GM19043 (cell line): ENCODE measurements around the gene OR6K3.
"Not testable (repeated sequence)": the region's sequence is repeated elsewhere in the genome, so short reads cannot be mapped to it uniquely, and the experiment has no call there.

ENCODE experiments used
- ATAC-seq: cut with Tn5 transposase; IDR thresholded peaks from one replicate; pipeline ENCODE4 v1.9.1; 2021; ENCODE audit warnings: low read depth; ENCODE audit not compliant: unreplicated experiment

The OR6K3 gene

GRCh38 chr1:158720620-158721019 is at the start of gene OR6K3:
Gene OR6K3, minus strand, starts transcription at chr1:158720720. Its CDS starts 2,605 bp downstream, at chr1:158718115.
- no peak for ATAC-seq

DNA sequence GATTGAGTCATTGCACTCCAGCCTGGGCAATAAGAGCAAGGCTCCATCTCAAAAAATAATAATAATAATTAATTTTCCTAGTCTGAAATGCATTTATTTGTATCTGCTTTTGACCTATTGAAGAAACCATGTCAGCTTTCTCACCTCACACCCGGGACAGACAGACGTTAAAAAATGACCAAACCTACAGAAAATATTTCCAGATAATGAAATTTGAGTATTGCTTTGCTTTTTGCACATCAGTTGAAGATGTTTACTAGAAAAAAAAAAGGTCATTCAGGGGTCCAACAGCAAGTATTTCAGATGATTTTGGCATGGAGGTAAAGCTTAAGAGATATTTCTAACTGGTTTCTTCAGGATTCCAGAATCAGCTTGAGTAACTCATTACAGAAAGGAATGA is 33.9 kb upstream of the OR6K3 start, which contains the start of gene OR6K6:
Gene OR6K6 (plus strand): TSS at position 301 of the 400 bp plus-strand sequence. CDS start 168 bp downstream, outside the sequence.
- ATAC-seq, result no peak

DNA sequence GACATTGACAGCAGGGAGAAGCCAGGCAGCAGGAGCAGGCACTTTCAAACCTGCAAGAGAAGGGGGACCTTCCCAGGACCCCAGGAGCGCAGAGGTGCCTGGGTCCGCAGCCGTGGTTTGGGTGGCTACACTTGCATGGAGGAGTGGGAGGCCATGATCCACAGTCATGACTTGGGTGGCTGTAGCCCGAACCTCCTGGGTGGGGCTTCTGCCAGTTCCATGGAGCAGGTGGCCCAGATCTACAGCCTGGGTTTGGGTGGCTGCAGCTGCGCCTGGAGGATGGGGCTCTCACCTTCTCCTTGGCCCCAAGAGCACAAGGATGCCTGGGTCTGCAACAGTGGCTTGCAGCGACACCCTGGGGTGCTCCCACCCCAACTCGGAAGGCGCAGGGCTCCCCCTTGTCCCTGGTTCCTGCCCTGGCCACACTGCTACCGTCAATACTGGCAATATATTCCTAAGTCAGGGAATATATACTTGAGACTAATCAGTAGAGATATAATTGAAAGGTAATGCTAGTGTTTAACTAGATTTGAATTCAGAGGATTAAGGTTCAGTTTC is 31.7 kb upstream of the OR6K3 start:
- ATAC-seq, result no peak

DNA sequence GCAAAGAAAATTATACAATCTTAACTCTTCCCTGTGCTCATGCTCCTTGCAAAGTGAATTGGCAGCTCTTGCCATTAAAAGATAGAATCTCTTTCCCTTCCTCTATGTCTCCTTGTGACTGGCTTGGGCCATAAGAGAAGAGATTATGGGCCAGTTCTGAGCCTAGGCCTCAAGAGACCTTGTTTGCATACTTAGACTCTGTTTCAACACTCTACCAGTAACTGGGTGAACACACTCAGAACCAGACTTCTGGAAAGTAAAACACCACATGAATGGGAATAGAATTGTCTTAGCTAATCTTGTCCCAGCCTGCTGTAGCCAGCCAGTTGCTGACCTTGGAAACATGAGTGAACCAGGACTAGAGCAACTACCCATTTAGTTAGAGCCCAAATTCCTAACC is 15.3 kb upstream of the OR6K3 start:
- no peak for ATAC-seq

DNA sequence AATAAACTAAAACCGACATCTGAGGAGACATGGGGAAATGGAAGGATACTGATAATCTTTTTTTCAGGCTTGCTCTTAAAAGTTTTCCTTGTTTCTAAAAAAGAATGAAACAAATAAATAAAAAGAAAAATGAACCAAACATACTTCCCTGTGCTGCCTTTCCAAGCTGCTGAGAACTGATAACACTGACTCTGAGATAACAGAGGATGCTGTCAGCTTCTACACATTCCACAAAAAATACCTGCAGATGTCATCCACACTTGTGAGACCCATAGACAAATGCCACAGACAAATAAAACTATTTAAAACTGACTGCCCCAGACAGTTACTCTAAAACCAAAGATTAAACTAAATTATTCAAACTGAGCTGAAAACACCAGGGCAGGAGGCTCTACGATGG is 12.0 kb upstream of the OR6K3 start:
- no peak for ATAC-seq

- no peak for ATAC-seq
Observed at GRCh38 chr1:158731707-158732106, 11.2 kb upstream of the OR6K3 start.

DNA sequence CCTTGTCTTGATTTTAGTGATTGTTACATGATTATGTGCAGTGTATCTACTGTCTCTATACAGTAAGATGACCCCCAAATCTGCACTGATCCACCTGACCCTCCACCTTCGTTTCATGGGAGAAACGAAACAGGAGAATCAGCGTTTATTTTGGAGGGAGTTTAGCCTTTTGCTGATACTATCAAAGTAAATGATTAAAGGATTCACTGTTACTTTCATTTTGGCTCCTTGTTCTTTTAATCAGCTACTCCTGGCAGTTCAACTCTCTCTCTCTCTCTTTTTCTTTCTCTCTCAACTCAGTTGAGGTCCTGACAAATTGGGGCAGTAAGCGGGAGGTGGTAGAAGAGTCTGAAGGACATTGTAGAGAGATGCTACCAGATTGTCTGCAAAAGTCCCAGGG is 9.9 kb upstream of the OR6K3 start:
- no peak for ATAC-seq

GRCh38 chr1:158728510-158729225 is 8.1 kb upstream of the OR6K3 start:
- no peak for ATAC-seq

- no peak for ATAC-seq
Observed at GRCh38 chr1:158724442-158724841, 3.9 kb upstream of the OR6K3 start.

DNA sequence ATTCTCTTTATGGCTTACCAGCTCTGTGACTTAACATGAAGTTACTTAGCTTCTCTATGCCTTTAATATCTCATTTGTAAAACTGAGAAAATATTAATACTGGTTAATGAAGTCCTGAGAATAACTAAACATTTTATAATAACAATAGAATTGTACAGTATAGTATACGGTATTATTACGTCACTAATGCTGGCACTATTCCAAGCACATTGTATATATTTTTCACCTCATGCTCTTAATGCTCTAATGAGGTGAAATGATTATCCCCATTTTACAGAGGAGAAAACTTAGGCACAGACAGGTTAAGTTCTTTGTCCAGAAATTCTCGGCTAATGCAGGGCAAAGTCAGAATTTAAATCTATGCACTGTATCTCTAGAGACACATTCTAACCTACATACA is 856 bp downstream of the OR6K3 start:
- no peak for ATAC-seq

GRCh38 chr1:158717344-158717743 is 3.2 kb downstream of the OR6K3 start:
- no peak for ATAC-seq

DNA sequence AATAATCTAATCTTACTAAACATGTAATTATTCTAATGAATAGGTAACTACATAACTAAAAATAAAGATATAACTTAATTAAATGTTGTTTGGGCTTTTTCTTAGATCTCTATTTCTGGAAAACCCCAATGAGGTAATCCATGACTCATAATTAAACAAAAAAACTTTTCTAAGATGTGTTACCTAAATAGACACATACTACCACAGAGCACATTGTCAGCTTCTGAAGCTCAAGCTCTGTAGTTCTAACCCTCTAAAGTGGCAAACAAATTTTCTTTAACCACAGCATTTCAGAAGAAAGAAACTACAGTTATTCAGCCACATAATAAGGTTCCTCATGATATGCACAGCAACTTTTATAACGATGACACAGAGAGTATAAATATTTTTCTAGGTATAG is 4.2 kb downstream of the OR6K3 start:
- ATAC-seq, result no peak

DNA sequence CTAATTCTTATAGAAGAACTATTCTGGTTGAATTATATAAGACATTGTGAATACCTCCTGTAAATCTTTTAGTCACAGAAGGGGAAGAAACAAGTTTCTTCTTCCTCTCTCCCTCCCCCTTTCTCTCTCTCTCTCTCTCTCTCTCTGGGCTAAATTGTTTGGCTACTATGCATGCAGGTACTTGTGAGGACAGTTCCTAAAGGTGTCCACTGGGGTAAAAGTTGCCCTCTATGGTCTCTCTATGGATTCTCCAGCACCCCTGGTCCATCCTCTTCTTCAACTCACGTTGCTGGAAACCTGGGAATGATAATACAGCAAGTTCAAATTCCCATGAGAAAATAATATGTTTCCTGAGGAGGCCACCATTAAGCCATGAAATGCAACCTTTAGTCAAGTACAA is 5.8 kb downstream of the OR6K3 start:
- ATAC-seq, result no peak

DNA sequence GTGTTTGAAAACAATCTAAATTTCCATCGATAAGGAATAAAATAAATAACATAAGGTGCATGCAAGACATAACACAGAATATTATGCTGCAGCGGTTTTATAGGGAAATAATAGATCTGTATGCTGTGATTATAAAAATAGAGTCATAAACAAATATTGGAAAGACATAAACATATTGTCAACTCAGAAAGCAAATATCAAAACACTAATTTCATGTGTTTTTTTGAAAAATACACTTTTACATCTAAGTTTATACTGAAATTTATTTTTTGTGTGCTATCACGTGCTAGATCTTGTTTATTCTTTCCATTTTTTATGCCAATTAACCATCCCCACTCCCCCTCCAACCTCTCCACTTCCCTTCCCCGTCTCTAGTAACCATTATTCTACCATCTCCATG is 9.4 kb downstream of the OR6K3 start:
- no peak for ATAC-seq

- no peak for ATAC-seq
Observed at GRCh38 chr1:158706096-158706495, 14.4 kb downstream of the OR6K3 start.

- no peak for ATAC-seq
Observed at GRCh38 chr1:158700552-158700951, 20.0 kb downstream of the OR6K3 start, which contains the start of gene OR6K2. Gene OR6K2, minus strand, starts transcription at chr1:158700652. Its CDS starts 0 bp downstream, at chr1:158700652.

DNA sequence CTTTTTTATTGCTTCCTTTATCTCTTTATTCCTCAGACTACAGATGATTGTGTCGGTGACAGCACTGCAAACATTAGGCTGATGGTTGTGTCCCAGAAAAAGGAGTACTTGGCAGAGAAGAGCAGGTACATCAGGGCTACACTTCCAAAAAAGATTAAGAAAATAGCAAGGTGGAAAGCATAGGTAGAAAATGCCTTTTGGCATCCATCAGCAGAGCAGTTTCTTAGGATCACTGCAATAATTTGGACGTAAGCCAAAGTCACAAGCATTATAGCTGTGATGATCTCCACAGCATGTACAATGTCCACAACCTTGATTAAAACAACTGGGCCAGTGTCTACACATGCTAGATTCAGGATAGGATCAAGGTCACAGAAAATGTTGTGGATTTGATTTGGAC is 25.9 kb downstream of the OR6K3 start:
- ATAC-seq, result no peak

GRCh38 chr1:158692356-158692755 is 28.2 kb downstream of the OR6K3 start:
- no peak for ATAC-seq

- no peak for ATAC-seq
Observed at GRCh38 chr1:158691907-158692306, 28.6 kb downstream of the OR6K3 start.

DNA sequence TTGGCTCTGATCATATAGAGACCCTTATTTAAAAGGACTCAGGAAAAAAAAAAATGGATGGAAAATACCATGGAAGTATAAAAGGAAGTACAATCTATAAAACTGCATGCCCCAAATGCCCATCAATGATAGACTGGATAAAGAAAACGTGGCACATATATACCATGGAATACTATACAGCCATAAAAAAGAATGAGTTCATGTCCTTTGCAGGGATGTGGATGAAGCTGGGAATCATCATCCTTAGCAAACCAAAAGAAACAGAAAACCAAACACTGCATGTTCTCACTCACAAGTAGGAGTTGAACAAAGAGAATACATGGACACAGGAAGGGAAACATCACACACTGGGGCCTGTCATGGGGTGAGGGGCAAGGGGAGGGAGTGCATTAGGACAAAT is 29.4 kb downstream of the OR6K3 start:
- ATAC-seq, result not testable (repeated sequence)

DNA sequence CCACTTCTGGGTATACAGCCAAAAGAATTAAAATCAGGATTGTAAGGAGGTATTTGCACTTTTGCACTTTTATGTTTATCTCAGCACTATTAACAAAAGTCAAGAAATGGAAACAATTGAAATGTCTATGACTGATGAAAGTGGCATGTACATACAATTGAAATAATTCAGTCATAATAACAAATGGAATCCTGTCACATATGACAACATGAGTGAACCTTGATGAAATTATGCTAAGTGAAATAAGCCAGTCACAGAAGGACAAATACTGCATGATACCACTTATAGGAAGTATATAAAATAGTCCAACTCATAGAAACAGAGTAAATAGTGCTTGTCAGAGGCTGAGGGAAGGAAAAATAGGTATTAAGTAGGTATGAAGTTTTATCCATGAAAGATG is 30.6 kb downstream of the OR6K3 start:
- ATAC-seq, result no peak

DNA sequence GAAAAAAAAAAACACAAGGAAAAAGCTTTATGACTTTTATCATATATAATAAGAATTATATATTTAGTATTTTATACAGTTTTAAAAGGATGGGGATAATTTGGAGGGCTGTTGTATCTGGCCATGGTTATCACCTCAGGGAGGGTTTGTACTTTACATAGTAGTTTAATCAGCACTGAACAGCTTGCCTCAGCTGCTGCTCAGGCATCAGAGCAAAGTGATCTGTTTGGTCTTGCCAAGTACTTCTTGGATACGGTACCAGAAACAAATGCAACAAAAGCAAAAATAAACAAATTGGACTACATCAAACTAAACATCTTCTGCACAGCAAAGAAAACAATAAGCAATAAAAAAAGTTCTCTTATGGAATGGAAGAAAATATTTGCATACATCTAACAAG is 31.4 kb downstream of the OR6K3 start:
- no peak for ATAC-seq
